ENCODE results near the gene ABCA5. TPM values are rescaled to one million over a fixed set of nuclear protein-coding genes. Genes with fewer than 3 reads are reported as not detected.
A peak's percentile ranks its signal among the peaks of the same experiment; 100 is the strongest.

Gene ABCA5
- total and polyA plus RNA-seq, 4 experiments from 2014 or later = 7.7 to 45.0 (median 26.4) TPM

- Histone ChIP-seq H3K27me3 (ENCODE audit: insufficient read depth, low read length) (no peaks in the 10 kb centered on the region), H3K36me3 (ENCODE audit: insufficient read depth, low read length) (no peaks in the 10 kb centered on the region), H3K9me3 (ENCODE audit: control insufficient read depth in 1 of 2, low read length in 2 of 2) (no peaks in the 10 kb centered on the region), H3K27ac (ENCODE audit: low read depth, low read length) (no peak overlapping the region), H3K4me1 (ENCODE audit: insufficient read depth, low read length) (no peaks in the 10 kb centered on the region), H3K4me3 (ENCODE audit: low read length in 2 of 2) (no peak overlapping the region)
- Mint-ChIP-seq H3K27me3 (no peaks in the 10 kb centered on the region), H3K9me3 (peaks cover 0 to 4% (median 0%) of the 10 kb centered on the region in 8 donors), H3K36me3 (peaks cover 24 to 30% of the 10 kb centered on the region in 2 donors), H3K4me3 (no peak overlapping the region), H3K4me1 (no peaks in the 10 kb centered on the region), H3K27ac (no peak overlapping the region)
- DNase-seq = no peak
- ChIA-PET POLR2A (ENCODE audit: partially characterized antibody) (no interaction called here), CTCF (ENCODE audit: partially characterized antibody) (no interaction called here)
- intact Hi-C loops (cut with micrococcal nuclease) = no loop called here
These were observed 59.7 kb downstream of the ABCA5 start for GRCh38 chr17:69267219-69267618.

DNA sequence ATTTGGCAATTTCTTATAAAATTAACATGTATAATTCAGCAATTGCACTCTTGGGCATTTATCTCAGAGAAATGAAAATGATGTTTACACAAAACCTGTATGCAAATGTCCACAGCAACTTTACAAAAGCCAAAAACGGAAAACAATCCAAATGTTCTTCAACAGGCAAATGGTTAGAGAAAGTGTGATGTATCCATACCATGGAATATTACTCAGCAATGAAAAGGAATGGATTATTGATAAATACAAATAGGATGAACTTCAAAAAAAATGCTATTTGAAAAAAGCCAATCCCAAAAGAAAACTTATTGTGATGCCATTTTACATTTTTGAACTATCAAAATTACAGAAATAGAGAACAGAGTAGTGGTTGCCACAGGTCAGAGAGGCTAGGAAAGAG, 61.1 kb downstream of the ABCA5 start:
- intact Hi-C loops (cut with micrococcal nuclease) = no loop called here
- Histone ChIP-seq H3K36me3 (ENCODE audit: insufficient read depth, low read length) (no peaks in the 10 kb centered on the region), H3K27ac (ENCODE audit: low read depth, low read length) (no peak overlapping the region), H3K9me3 (ENCODE audit: control insufficient read depth in 1 of 2, low read length in 2 of 2) (no peaks in the 10 kb centered on the region), H3K4me1 (ENCODE audit: insufficient read depth, low read length) (no peaks in the 10 kb centered on the region), H3K27me3 (ENCODE audit: insufficient read depth, low read length) (no peaks in the 10 kb centered on the region), H3K4me3 (ENCODE audit: low read length in 2 of 2) (no peak overlapping the region)
- Mint-ChIP-seq H3K36me3 (peaks cover 24 to 30% of the 10 kb centered on the region in 2 donors), H3K4me3 (no peak overlapping the region), H3K9me3 (peaks cover 0 to 4% (median 0%) of the 10 kb centered on the region in 8 donors), H3K27me3 (no peaks in the 10 kb centered on the region), H3K27ac (no peak overlapping the region), H3K4me1 (no peaks in the 10 kb centered on the region)
- DNase-seq = no peak
- ChIA-PET POLR2A (ENCODE audit: partially characterized antibody) (no interaction called here), CTCF (ENCODE audit: partially characterized antibody) (no interaction called here)

- no peaks in the 10 kb centered on the region for H3K9me3 ChIP-seq (ENCODE audit: control insufficient read depth in 1 of 2, low read length in 2 of 2)
- Mint-ChIP-seq H3K27me3 (no peaks in the 10 kb centered on the region), H3K4me3 (no peak overlapping the region), H3K36me3 (peaks cover 28 to 31% of the 10 kb centered on the region in 2 donors), H3K4me1 (peaks cover 0 to 1% (median 0%) of the 10 kb centered on the region in 4 donors), H3K27ac (no peak overlapping the region), H3K9me3 (no peaks in the 10 kb centered on the region)
- no peaks in the 10 kb centered on the region for H3K4me1 ChIP-seq (ENCODE audit: insufficient read depth, low read length)
- H3K27me3 ChIP-seq (ENCODE audit: insufficient read depth, low read length) = no peaks in the 10 kb centered on the region
- H3K36me3 ChIP-seq (ENCODE audit: insufficient read depth, low read length) = peaks cover 10% of the 10 kb centered on the region
- intact Hi-C loops (cut with micrococcal nuclease) = no loop called here
- no peak for DNase-seq
- ChIA-PET POLR2A (ENCODE audit: partially characterized antibody) (no interaction called here), CTCF (ENCODE audit: partially characterized antibody) (interaction anchor here (1.0 kb wide), 1 partner anchor 482 kb away, joined by 4 read pairs; no protein-coding TSS in a partner anchor)
- no peak overlapping the region for H3K4me3 ChIP-seq (ENCODE audit: low read length in 2 of 2)
- H3K27ac ChIP-seq (ENCODE audit: low read depth, low read length) = no peak overlapping the region
These were observed 72.7 kb downstream of the ABCA5 start for GRCh38 chr17:69254187-69254586.

DNA sequence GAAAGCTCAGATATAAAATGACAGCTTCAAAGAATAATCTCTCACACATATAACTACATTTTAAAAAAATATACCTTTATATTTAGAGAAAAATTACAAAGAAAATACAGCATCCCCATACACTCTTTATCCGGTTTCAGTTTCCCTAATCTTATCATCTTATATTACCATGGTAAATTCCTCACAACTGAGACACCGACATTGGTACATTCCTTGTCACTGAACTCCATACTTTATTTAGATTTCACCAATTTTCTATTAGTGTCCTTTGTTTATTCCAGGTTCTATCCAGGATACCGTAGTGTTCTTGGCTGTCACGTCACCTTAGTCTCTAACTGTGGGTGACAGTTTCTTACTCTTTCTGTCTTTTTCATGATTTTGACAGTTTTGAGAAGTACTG, 76.3 kb downstream of the ABCA5 start:
- Histone ChIP-seq H3K36me3 (ENCODE audit: insufficient read depth, low read length) (peaks cover 10% of the 10 kb centered on the region), H3K4me3 (ENCODE audit: low read length in 2 of 2) (no peak overlapping the region), H3K9me3 (ENCODE audit: control insufficient read depth in 1 of 2, low read length in 2 of 2) (no peaks in the 10 kb centered on the region), H3K27me3 (ENCODE audit: insufficient read depth, low read length) (no peaks in the 10 kb centered on the region), H3K27ac (ENCODE audit: low read depth, low read length) (no peak overlapping the region), H3K4me1 (ENCODE audit: insufficient read depth, low read length) (no peaks in the 10 kb centered on the region)
- H3K9me3 Mint-ChIP-seq = no peaks in the 10 kb centered on the region
- H3K27me3 Mint-ChIP-seq = no peaks in the 10 kb centered on the region
- CTCF ChIA-PET (ENCODE audit: partially characterized antibody) = interaction anchor here (1.3 kb wide), 1 partner anchor 144 kb away, joined by 3 read pairs; no protein-coding TSS in a partner anchor
- peaks cover 14 to 35% of the 10 kb centered on the region in 2 donors for H3K36me3 Mint-ChIP-seq
- H3K4me3 Mint-ChIP-seq = no peak overlapping the region
- POLR2A ChIA-PET (ENCODE audit: partially characterized antibody) = no interaction called here
- no peak for DNase-seq
- intact Hi-C loops (cut with micrococcal nuclease) = no loop called here
- no peak overlapping the region for H3K27ac Mint-ChIP-seq
- no peaks in the 10 kb centered on the region for H3K4me1 Mint-ChIP-seq

DNA sequence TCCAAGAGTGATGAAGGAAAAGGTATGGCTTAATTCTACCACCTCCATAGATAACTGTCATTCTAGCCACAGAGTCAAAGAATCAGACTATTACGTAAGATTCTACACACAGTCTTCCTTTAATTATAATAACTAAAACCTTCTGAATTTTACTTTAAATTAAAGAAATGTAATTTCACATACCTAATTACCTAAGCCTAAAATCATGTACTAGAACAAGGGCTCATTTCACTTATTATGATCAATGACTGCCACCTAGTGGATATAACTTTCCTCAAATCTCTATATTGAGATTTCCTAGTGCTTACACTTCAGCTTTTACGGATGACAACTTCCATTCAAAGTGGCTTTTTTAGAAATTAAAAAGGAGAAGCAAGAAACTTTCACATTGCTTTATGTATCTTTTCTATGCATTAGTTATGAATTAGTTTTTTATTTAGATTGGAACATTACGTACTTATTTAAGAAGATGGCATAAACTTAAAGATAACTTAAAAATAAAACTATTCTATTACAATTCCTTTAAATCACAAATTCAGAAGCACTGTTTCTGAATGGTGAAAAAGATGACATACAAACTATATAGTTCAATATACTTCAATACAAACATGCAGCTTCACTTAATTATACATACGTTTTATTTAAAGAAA, 80.1 kb downstream of the ABCA5 start:
- Mint-ChIP-seq H3K4me3 (no peak overlapping the region), H3K27ac (no peak overlapping the region), H3K9me3 (no peaks in the 10 kb centered on the region), H3K4me1 (no peaks in the 10 kb centered on the region), H3K27me3 (no peaks in the 10 kb centered on the region), H3K36me3 (peaks cover 13 to 28% of the 10 kb centered on the region in 2 donors)
- ChIA-PET POLR2A (ENCODE audit: partially characterized antibody) (no interaction called here), CTCF (ENCODE audit: partially characterized antibody) (interaction anchor here (0.7 to 5.0 kb wide), 5 partner anchors 9 to 483 kb away, joined by 3 to 37 read pairs (median 4); no protein-coding TSS in a partner anchor)
- Histone ChIP-seq H3K36me3 (ENCODE audit: insufficient read depth, low read length) (no peaks in the 10 kb centered on the region), H3K27ac (ENCODE audit: low read depth, low read length) (no peak overlapping the region), H3K27me3 (ENCODE audit: insufficient read depth, low read length) (no peaks in the 10 kb centered on the region), H3K4me3 (ENCODE audit: low read length in 2 of 2) (no peak overlapping the region), H3K4me1 (ENCODE audit: insufficient read depth, low read length) (no peaks in the 10 kb centered on the region), H3K9me3 (ENCODE audit: control insufficient read depth in 1 of 2, low read length in 2 of 2) (no peaks in the 10 kb centered on the region)
- intact Hi-C loops (cut with micrococcal nuclease) = loop anchor here (10.0 kb wide), 1 partner anchor 712 kb away; no protein-coding TSS in a partner anchor
- DNase-seq = peak in 3 of 5 donors; percentile 17 to 32 (median 28)

GRCh38 chr17:69246202-69246601, 80.7 kb downstream of the ABCA5 start:
- no peaks in the 10 kb centered on the region for H3K9me3 ChIP-seq (ENCODE audit: control insufficient read depth in 1 of 2, low read length in 2 of 2)
- no peaks in the 10 kb centered on the region for H3K4me1 ChIP-seq (ENCODE audit: insufficient read depth, low read length)
- H3K27me3 Mint-ChIP-seq = no peaks in the 10 kb centered on the region
- H3K36me3 Mint-ChIP-seq = peaks cover 19 to 32% of the 10 kb centered on the region in 2 donors
- CTCF ChIA-PET (ENCODE audit: partially characterized antibody) = interaction anchor here (0.8 to 5.0 kb wide), 4 partner anchors 8 to 474 kb away, joined by 3 to 37 read pairs (median 6); no protein-coding TSS in a partner anchor
- no peaks in the 10 kb centered on the region for H3K4me1 Mint-ChIP-seq
- H3K27ac ChIP-seq (ENCODE audit: low read depth, low read length) = no peak overlapping the region
- H3K36me3 ChIP-seq (ENCODE audit: insufficient read depth, low read length) = no peaks in the 10 kb centered on the region
- intact Hi-C loops (cut with micrococcal nuclease) = loop anchor here (10.0 kb wide), 1 partner anchor 711 kb away; no protein-coding TSS in a partner anchor
- no peaks in the 10 kb centered on the region for H3K9me3 Mint-ChIP-seq
- POLR2A ChIA-PET (ENCODE audit: partially characterized antibody) = no interaction called here
- H3K4me3 Mint-ChIP-seq = no peak overlapping the region
- H3K27ac Mint-ChIP-seq = no peak overlapping the region
- H3K27me3 ChIP-seq (ENCODE audit: insufficient read depth, low read length) = no peaks in the 10 kb centered on the region
- no peak for DNase-seq
- no peak overlapping the region for H3K4me3 ChIP-seq (ENCODE audit: low read length in 2 of 2)

GRCh38 chr17:69245617-69246016, 81.3 kb downstream of the ABCA5 start:
- peaks cover 25 to 33% of the 10 kb centered on the region in 2 donors for H3K36me3 Mint-ChIP-seq
- intact Hi-C loops (cut with micrococcal nuclease) = loop anchor here (10.0 kb wide), 1 partner anchor 711 kb away; no protein-coding TSS in a partner anchor
- Histone ChIP-seq H3K27me3 (ENCODE audit: insufficient read depth, low read length) (no peaks in the 10 kb centered on the region), H3K4me1 (ENCODE audit: insufficient read depth, low read length) (no peaks in the 10 kb centered on the region), H3K27ac (ENCODE audit: low read depth, low read length) (no peak overlapping the region), H3K9me3 (ENCODE audit: control insufficient read depth in 1 of 2, low read length in 2 of 2) (no peaks in the 10 kb centered on the region), H3K36me3 (ENCODE audit: insufficient read depth, low read length) (no peaks in the 10 kb centered on the region), H3K4me3 (ENCODE audit: low read length in 2 of 2) (no peak overlapping the region)
- no peak overlapping the region for H3K4me3 Mint-ChIP-seq
- H3K9me3 Mint-ChIP-seq = no peaks in the 10 kb centered on the region
- no peaks in the 10 kb centered on the region for H3K27me3 Mint-ChIP-seq
- CTCF ChIA-PET (ENCODE audit: partially characterized antibody) = interaction anchor here (0.8 to 5.0 kb wide), 4 partner anchors 8 to 473 kb away, joined by 3 to 37 read pairs (median 6); no protein-coding TSS in a partner anchor
- POLR2A ChIA-PET (ENCODE audit: partially characterized antibody) = no interaction called here
- no peaks in the 10 kb centered on the region for H3K4me1 Mint-ChIP-seq
- DNase-seq = no peak
- H3K27ac Mint-ChIP-seq = no peak overlapping the region

All from CD4-positive, alpha-beta memory T cell (primary cell).